DND-41 (cell line): ENCODE measurements around the gene LAMTOR2.

Experiments
- ATAC-seq: fragments of 200-7000 bp; cut with Tn5 transposase; 3 replicates; pipeline ENCODE4 v1.9.1; 2021; ENCODE audit warnings: low read depth; ENCODE audit not compliant: insufficient read depth
- DNase-seq: peaks from one replicate; pipeline ENCODE4 v3.0.0-alpha.2; 2020
- H2AFZ ChIP-seq: 2 replicates; pipeline ENCODE4 v1.6.0; 2012; ENCODE audit warnings: low read depth, low read length
- H3K27ac ChIP-seq: 2 replicates; pipeline ENCODE4 v1.5.1; 2012; ENCODE audit warnings: low read length, inconsistent platforms
- H3K27me3 ChIP-seq: fragments of 200-600 bp; sonication (generic); 2 replicates; pipeline ENCODE4 v1.6.0; 2012; ENCODE audit warnings: low read length, mild to moderate bottlenecking, inconsistent platforms; ENCODE audit not compliant: insufficient read depth, poor library complexity
- H3K36me3 ChIP-seq: 2 replicates; pipeline ENCODE4 v1.5.1; 2012; ENCODE audit warnings: low read length, inconsistent platforms; ENCODE audit not compliant: insufficient read depth
- H3K4me1 ChIP-seq: 2 replicates; pipeline ENCODE4 v1.5.1; 2012; ENCODE audit warnings: mild to moderate bottlenecking, low read length; ENCODE audit not compliant: insufficient read depth
- H3K4me2 ChIP-seq: 2 replicates; pipeline ENCODE4 v1.6.0; 2012; ENCODE audit warnings: mild to moderate bottlenecking, moderate library complexity, low read length, inconsistent platforms; ENCODE audit not compliant: insufficient read depth
- H3K4me3 ChIP-seq, 2 experiments: fragments of 200-600 bp in 1 of 2; shearing (Covaris generic) in 1 of 2; 2 replicates each; pipeline ENCODE4 v1.5.1; 2012 to 2016; ENCODE audit warnings: inconsistent platforms in 2 of 2, low read length in 2 of 2, mild to moderate bottlenecking in 2 of 2, low read depth in 1 of 2, moderate library complexity in 1 of 2
- H3K79me2 ChIP-seq: 2 replicates; pipeline ENCODE4 v1.6.0; 2012; ENCODE audit warnings: low read length, inconsistent platforms; ENCODE audit not compliant: insufficient read depth
- H3K9ac ChIP-seq: 2 replicates; pipeline ENCODE4 v1.6.0; 2012; ENCODE audit warnings: low read depth, mild to moderate bottlenecking, inconsistent platforms, low read length, moderate library complexity
- H3K9me3 ChIP-seq: 2 replicates; pipeline ENCODE4 v1.5.1; 2012; ENCODE audit warnings: low read length, moderate library complexity, mild to moderate bottlenecking, inconsistent platforms; ENCODE audit not compliant: insufficient read depth, severe bottlenecking
- H4K20me1 ChIP-seq: 2 replicates; pipeline ENCODE4 v1.6.0; 2012; ENCODE audit warnings: low read length; ENCODE audit not compliant: insufficient read depth
- CTCF ChIP-seq: IDR thresholded peaks from 2 replicates; pipeline ENCODE4 v1.5.1; 2012; ENCODE audit warnings: borderline replicate concordance, low read length, moderate library complexity, mild to moderate bottlenecking; ENCODE audit not compliant: poor library complexity, severe bottlenecking; ENCODE audit errors: extremely low read depth
- EZH2 ChIP-seq: IDR thresholded peaks from 3 replicates; pipeline ENCODE4 v1.6.1; 2012; ENCODE audit warnings: borderline replicate concordance, low read depth, mild to moderate bottlenecking, moderate library complexity, low read length, inconsistent platforms; ENCODE audit not compliant: severe bottlenecking

The LAMTOR2 gene

DNA sequence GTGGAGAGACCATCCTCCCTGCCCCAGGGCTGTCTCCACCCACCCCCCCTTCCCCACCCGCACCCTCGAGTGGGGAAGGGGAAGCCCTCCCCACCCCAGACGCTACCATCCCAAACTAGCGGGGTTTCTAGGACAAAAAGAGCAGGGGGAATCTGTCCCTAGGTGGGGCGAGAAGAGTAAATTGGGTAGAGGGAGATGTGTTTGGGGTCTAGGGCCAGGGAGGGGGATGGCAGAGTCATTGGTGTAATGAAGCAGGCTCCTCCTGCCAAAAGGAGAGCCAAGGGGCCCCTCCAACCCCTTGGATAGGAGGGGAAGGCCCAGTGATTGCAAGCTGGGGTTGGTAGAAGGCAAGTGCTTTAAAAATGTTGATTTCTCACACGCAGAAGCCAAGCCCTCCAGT, 17.7 kb downstream of the LAMTOR2 start:
- no peak for ATAC-seq
- H3K27ac ChIP-seq: no peak overlapping the region
- H3K4me3 ChIP-seq: no peak overlapping the region
- TF ChIP-seq CTCF (no peak), EZH2 (no peak)
- H4K20me1 ChIP-seq: peaks cover 3% of the 10 kb centered on the region; the same call in 1 of the 2 replicates
- no peak overlapping the region for H2AFZ ChIP-seq
- H3K9me3 ChIP-seq: no peaks in the 10 kb centered on the region
- H3K79me2 ChIP-seq: no peaks in the 10 kb centered on the region
- H3K4me1 ChIP-seq: no peaks in the 10 kb centered on the region
- H3K36me3 ChIP-seq: peaks cover 27% of the 10 kb centered on the region
- no peak overlapping the region for H3K4me2 ChIP-seq
- no peaks in the 10 kb centered on the region for H3K27me3 ChIP-seq
- no peak for DNase-seq
- no peak overlapping the region for H3K9ac ChIP-seq

DNA sequence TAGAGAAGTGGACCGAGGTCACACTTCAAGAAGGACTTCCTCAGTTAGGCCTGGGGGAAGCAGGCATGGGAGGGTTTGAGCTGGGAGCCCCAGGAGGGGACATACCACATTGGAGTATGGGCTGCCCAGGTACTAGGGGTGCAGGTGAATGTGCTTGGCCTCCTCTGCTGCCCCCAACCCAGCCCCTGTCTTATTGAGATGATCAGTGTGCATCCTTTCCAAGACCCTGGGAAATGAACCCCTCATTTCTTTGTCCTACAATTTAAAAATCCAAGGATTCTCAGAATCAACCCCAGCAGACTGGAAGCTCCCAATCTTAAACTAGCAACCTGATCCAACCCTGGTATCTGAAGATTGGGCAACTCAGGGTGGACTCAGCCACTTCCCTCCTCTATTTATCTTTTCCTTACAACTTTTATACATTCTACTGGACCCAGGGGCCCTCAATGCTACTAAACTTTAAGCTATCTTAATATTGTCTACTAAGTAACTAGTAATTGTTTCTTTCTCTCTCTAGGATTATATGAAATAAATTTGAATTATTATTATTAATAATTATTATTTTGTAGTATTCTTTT, 18.6 kb downstream of the LAMTOR2 start:
- H3K4me3 ChIP-seq: no peak overlapping the region
- peaks cover 31% of the 10 kb centered on the region for H3K36me3 ChIP-seq
- H3K9me3 ChIP-seq: no peaks in the 10 kb centered on the region
- H3K4me1 ChIP-seq: no peaks in the 10 kb centered on the region
- H3K4me2 ChIP-seq: no peak overlapping the region
- H3K79me2 ChIP-seq: no peaks in the 10 kb centered on the region
- peaks cover 7% of the 10 kb centered on the region; the same call in 1 of the 2 replicates for H4K20me1 ChIP-seq
- no peak overlapping the region for H3K9ac ChIP-seq
- TF ChIP-seq CTCF (no peak), EZH2 (no peak)
- H3K27me3 ChIP-seq: no peaks in the 10 kb centered on the region
- no peak overlapping the region for H2AFZ ChIP-seq
- DNase-seq (no peak), ATAC-seq (no peak)
- no peak overlapping the region for H3K27ac ChIP-seq

DNA sequence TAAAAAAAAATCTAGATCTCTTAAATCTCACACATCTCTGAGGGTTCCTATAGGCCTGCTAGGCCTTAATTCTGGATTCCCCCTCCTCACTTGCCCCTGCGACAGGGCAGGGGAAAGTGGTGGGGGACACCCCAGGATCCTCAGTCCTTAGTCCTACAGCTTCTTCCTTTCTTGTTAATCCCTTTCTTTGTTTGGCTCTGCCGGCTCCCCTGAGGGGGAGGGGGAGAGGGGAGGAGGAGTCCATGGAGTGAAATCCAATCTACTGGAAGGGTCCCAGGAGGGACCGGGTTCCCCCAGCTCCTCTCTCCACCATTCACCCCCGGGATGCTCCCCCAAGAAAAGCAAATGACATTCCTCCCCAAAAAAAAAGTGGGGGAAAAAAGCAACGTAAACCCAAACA, 19.2 kb downstream of the LAMTOR2 start:
- Histone ChIP-seq H3K9ac (no peak overlapping the region), H3K79me2 (no peaks in the 10 kb centered on the region), H3K36me3 (peaks cover 31% of the 10 kb centered on the region), H3K4me2 (no peak overlapping the region), H4K20me1 (peaks cover 8% of the 10 kb centered on the region; the same call in 1 of the 2 replicates), H3K9me3 (no peaks in the 10 kb centered on the region), H3K4me3 (no peak overlapping the region), H3K27me3 (no peaks in the 10 kb centered on the region), H3K27ac (no peak overlapping the region), H2AFZ (no peak overlapping the region), H3K4me1 (no peaks in the 10 kb centered on the region)
- DNase-seq: no peak
- ATAC-seq: no peak
- TF ChIP-seq EZH2 (no peak), CTCF (no peak)

DNA sequence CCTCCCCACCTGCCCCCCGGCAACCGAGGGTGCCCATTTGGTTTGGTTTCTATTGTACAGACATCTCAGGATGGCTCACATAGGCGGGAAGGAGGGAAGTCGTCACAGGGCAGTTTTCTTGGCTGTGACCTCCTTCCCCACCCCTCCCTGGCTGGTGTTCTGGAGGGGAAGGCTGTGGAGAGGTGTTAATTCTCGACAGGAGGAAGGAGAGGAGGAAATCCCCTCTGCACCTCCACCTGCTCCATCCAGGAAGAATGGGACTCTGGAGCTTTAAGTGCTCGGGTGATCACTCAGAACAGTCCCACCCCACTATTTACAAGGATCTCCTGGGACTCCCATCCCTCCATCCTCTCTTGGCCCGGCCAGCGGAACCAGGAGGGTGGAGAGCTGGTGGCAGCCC, 20.1 kb downstream of the LAMTOR2 start:
- peaks cover 31% of the 10 kb centered on the region for H3K36me3 ChIP-seq
- no peaks in the 10 kb centered on the region for H3K27me3 ChIP-seq
- H3K4me1 ChIP-seq: 0 out of 2 replicates have a peak, but pooled peaks cover 3% of the 10 kb centered on the region
- no peak overlapping the region for H3K9ac ChIP-seq
- peaks cover 8% of the 10 kb centered on the region; the same call in 1 of the 2 replicates for H4K20me1 ChIP-seq
- DNase-seq: no peak
- no peak for TF ChIP-seq CTCF
- TF ChIP-seq EZH2: no peak
- no peak overlapping the region for H3K4me3 ChIP-seq
- no peak overlapping the region for H3K27ac ChIP-seq
- no peaks in the 10 kb centered on the region for H3K9me3 ChIP-seq
- H2AFZ ChIP-seq: no peak overlapping the region
- no peak for ATAC-seq
- no peak overlapping the region for H3K4me2 ChIP-seq
- H3K79me2 ChIP-seq: no peaks in the 10 kb centered on the region
